NCI-H1105 treated with DMSO at 0.1 percent for 48 hours (cell line): Measurements from ENCODE around the gene ANXA2.
A peak's percentile ranks its signal among the peaks of the same experiment; 100 is the strongest.
"Not testable (repeated sequence)": the region's sequence is repeated elsewhere in the genome, so short reads cannot be mapped to it uniquely, and the experiment has no call there.

Experiments
- DNase-seq: peaks from one replicate; lab custom pipeline; 2025; lab: John Stamatoyannopoulos, UW

The ANXA2 gene

GRCh38 chr15:60410350-60410749, 12.6 kb upstream of the ANXA2 start:
- DNase-seq = not testable (repeated sequence)

DNA sequence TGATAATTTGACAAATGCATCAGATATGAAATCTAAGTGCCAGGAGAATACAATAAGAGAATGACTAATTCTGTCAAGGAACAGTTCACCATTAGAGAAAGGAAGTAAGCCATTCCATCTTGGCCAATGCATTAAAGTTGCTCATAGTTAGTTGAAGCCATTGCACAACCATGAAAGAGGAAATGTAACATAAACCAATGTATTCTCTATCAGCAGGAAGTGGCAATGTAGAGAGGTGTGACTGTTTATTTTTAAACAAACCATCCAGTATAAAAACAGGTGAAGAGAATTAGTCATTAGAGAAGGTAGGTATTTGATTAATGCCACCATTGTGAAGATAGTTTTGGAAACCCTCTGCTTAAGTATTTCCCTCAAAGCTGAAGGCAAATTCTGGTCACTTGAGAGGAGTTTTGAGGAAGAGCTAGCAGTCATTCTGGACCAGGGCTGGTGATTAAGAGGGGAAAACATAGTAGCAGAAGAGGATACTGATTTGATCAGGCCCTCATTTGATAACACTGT, 10.7 kb upstream of the ANXA2 start:
- no peak for DNase-seq

GRCh38 chr15:60407415-60407805, 9.6 kb upstream of the ANXA2 start:
- DNase-seq = no peak

- no peak for DNase-seq
These were observed 9.0 kb upstream of the ANXA2 start for GRCh38 chr15:60406513-60407414.

- no peak for DNase-seq
These were observed 7.6 kb upstream of the ANXA2 start for GRCh38 chr15:60405399-60405798.

DNA sequence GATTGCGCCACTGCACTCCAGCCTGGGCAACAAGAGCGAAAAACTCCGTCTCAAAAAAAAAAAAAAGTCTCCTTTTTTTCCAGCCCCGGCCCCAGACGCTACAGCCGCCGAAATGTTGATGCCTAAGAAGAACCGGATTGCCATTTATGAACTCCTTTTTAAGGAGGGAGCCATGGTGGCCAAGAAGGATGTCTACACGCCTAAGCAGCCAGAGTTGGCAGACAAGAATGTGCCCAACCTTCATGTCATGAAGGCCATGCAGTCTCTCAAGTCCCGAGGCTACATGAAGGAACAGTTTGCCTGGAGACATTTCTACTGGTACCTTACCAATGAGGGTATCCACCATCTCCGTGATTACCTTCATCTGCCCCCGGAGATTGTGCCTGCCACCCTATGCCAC, 6.6 kb upstream of the ANXA2 start:
- not testable (repeated sequence) for DNase-seq

- DNase-seq = no peak
These were observed 3.2 kb upstream of the ANXA2 start for GRCh38 chr15:60400944-60401343.

DNA sequence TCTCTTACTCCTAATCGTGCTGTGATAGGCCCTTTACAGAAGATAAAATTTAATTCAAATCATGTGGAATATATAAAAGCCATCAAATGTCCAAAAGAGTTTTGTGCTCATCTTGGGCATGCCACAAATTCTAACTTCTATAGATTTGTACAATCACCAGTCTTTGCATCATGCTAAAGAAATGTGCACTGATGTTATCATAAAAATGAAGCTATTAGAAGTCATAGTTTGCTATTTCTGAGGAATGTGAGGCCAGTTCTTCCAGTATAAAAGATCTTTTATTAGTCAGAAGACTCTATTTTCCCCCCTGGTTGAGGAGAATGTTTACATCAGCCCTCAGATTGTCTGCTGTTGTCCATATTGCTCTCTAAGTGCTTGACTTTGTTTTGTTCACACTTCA, 2.1 kb upstream of the ANXA2 start:
- DNase-seq = no peak

- no peak for DNase-seq
These were observed 1.6 kb upstream of the ANXA2 start for GRCh38 chr15:60399246-60399915.

DNA sequence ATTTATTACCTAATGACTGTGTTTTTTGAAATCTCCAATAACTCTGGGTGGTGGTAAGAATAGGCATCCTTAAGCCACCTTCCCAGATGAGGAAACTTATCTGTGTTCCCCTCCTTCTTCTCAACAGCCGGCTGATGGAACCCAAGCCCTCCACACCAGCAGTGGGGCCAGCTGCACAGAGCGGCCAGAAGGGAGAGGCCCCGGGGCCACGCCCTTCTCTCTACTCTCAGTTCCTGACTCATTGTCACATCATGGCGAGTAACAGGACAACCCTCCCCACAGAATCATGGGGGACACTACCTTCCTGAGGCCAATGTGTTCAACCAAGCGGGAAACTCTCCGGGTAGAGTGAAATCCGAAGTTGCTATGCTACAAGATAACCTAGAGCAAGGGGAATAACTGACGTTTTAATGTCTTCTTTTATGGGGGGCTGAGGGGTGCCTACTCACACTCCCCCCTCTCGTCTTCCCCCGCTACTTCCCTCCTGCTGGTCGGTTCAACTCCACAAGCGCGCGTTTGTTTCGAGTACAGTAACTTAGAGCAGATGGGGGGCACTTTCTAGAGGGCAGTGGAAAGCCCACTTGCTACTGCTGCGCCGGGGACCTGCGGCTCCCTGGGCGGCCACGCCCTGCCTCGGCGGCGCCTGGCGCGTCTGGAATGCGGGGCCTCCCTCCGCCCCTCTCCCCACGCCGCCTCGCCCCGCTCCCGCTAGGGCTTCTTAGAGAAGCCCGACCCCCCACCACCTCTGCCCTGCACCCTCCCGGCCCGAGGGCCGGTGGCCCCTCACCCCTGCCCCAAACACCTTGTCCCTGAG, 621 bp downstream of the ANXA2 start:
- DNase-seq = no peak

DNA sequence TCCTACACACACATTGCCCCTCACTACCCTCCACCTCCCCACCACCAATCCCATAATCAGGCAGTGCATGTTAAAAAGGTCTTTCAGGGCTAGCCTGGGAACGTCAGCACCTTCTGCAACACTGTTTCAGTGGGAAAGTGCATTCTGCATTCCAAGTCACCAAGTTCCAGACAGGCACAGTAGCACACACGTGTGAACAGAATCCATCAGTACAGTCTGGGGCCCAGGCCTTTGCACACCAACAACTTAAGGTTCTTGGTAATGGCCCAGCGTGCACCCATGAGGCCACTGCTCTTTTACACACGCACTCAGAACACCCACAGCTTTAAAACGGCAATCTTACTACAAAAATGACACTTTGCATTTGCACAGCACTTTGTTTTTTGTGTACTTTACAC, 1.2 kb downstream of the ANXA2 start:
- DNase-seq = no peak

GRCh38 chr15:60396100-60396499, 1.7 kb downstream of the ANXA2 start:
- no peak for DNase-seq

DNA sequence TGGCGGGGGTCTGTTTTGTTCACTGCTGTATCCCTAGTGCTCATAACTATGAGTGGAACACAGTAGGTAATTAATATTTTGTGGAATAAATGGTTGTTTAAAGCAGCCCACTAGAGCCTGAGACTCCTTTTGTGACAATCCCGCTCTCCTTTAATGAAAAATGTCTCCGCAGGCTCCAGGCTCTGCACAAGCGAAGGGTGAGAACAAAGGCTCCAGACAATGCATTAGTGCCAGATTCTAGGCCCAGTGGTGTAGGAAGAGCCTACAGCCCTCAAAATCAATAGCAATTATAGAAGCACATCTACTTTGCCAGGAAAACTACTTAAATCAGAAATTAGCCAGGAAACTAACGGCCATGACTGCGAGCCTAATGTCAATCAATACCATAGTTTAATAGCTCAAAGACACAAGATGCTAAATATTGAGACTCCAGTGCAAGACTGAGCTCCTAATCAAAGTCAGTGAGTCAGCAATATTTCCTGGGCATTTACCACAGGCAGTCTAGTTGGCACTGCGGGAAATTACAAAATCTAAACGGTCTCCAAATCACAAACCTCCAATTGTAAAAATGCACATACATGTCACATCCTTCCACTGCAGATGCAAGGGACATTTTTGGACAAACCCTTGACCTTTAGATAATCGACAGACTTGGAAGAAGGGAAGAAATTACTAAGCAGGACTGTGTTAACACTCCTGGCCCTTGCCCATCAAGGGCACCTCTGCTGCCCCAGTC, 2.3 kb downstream of the ANXA2 start:
- DNase-seq = no peak

DNA sequence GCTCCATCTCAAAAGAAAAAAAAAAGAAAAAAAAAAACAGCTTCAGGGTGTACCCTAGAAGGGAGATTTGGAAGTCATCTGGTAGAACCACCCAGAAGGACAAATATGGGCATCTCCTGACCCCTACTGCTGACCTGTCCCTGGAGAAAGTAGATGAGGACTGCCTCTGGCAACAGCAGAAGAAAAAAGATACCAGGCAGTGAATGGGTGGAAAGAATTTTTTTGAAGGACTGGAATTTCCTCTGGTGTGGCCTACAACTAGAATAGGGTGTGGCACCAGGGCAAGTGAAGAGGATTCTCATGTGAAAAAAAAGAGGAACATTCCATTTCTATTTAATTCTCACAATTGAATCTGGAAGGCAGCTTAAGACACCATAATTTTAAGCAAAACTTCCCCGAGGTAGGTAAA, 3.1 kb downstream of the ANXA2 start:
- no peak for DNase-seq

DNA sequence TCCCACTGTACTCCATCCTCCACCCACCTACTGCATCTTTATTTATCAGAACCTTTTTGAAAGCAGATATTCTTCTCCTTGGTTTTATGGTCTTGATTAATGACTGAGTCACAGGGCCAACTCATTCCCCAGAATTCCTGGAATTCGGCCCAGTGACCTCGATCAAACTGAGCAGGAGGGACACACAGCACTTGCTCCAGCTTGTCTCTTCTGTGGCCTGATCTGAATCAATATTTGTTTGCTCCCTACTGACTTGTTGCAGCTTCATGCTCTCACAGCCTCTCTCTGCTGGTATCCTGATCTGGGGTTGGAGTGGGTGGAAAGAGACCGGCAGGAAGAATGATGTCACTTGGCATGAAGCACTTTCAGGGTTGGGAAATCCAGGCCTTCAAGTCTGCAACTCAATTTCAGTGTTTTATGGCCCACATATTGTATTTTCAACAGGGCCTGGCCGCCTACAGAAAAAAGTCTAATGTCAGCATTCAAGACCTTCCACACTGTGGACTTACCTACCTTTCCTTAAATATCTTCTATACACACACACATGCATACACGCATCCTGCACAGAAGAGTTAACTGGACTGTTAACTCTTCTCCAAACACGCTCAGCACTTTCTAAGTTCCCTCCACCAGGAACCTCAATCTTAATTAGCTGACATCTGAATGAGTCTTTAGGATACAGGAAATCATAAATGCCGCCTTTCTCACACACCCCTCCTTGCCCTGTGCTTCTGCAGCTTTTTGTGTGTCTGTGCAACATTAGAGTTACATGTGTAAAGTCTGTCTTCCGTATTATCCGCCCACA, 4.6 kb downstream of the ANXA2 start:
- DNase-seq = peak; percentile 14

GRCh38 chr15:60392601-60392985, 5.2 kb downstream of the ANXA2 start:
- no peak for DNase-seq

DNA sequence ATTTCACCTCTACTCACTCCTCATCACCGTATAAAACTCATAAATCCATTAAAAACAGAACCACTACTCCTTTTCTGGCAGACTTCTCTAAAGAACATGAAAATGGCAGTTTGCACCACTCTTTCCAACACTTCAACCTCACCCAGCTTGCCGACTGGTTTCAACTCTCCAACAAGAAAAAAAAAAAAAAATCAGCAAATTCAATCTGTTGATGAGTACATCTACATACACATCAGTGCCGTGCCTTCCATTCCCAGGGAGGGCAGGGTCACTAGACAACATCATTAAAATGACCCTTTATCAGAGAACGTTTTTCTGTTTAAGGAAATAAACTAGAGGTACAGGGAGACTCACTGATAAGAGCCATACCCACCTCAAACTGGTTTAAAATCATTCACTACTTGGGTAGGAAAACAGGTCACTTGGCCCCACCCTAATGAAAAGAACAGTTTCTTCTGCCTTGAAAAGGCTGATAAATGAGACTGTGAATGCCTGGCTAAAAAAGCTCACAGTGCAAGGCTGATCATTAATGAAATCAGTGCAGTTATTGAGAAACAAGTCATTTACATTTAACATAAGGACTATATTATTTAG, 6.0 kb downstream of the ANXA2 start:
- DNase-seq = no peak

DNA sequence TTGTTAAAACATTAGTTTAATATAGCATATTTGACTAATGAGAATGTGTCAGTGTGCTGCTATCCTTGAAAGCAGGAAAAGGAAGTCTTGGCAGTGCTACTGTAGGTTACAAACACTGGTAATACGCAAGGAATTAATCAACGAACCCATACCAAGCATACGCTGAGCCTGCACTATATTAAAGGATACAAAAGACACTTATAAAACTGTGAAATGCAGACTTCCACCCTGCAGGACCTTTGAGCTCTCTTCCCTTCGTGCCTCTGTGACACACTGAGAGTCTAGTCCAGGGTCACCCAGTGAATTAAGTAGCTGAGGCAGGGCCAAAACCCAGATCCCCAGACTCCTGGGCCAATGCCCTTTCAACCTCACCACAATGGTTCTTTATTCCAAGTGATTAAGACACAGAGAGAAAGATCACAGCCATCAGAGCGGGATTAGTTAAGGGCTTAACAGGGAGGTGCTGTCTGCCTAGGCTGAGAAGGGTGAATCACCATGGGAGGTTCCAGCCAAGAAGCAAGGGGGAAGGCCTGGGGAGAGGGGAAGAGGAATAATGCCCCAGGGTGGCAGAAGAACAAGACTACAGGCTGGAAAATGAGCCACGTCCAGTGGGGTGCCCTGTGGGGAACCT, 6.8 kb downstream of the ANXA2 start:
- no peak for DNase-seq

- DNase-seq = no peak
These were observed 7.6 kb downstream of the ANXA2 start for GRCh38 chr15:60390231-60390630.
